IPS-18a (cell line): ENCODE results near the gene BEST4.
"Not testable (repeated sequence)": the region's sequence is repeated elsewhere in the genome, so short reads cannot be mapped to it uniquely, and the experiment has no call there.

Experiments used
- H3K27ac ChIP-seq: one replicate; pipeline ENCODE4 v1.5.1; 2013; ENCODE audit warnings: low read length
- H3K27me3 ChIP-seq: one replicate; pipeline ENCODE4 v1.6.1; 2013; ENCODE audit warnings: mild to moderate bottlenecking, low read length; ENCODE audit not compliant: control insufficient read depth, insufficient read depth
- H3K36me3 ChIP-seq: one replicate; pipeline ENCODE4 v1.6.1; 2013; ENCODE audit warnings: low read depth, low read length; ENCODE audit not compliant: control insufficient read depth
- H3K4me1 ChIP-seq: one replicate; pipeline ENCODE4 v1.6.1; 2013; ENCODE audit warnings: low read depth, low read length; ENCODE audit not compliant: control insufficient read depth
- H3K4me3 ChIP-seq: one replicate; pipeline ENCODE4 v1.5.1; 2013; ENCODE audit warnings: low read length
- H3K9ac ChIP-seq: one replicate; pipeline ENCODE4 v1.6.1; 2013; ENCODE audit warnings: mild to moderate bottlenecking, low read length, moderate library complexity
- H3K9me3 ChIP-seq: one replicate; pipeline ENCODE4 v1.6.1; 2013; ENCODE audit warnings: low read depth, low read length; ENCODE audit not compliant: control insufficient read depth

Gene BEST4

GRCh38 chr1:44743211-44743610 is 44.8 kb downstream of the BEST4 start:
- H3K9me3 ChIP-seq: no peaks in the 10 kb centered on the region
- H3K4me1 ChIP-seq: no peaks in the 10 kb centered on the region
- H3K4me3 ChIP-seq: no peak overlapping the region
- H3K27me3 ChIP-seq: no peaks in the 10 kb centered on the region
- H3K27ac ChIP-seq: no peak overlapping the region
- peaks cover 47% of the 10 kb centered on the region for H3K36me3 ChIP-seq
- H3K9ac ChIP-seq: no peak overlapping the region

DNA sequence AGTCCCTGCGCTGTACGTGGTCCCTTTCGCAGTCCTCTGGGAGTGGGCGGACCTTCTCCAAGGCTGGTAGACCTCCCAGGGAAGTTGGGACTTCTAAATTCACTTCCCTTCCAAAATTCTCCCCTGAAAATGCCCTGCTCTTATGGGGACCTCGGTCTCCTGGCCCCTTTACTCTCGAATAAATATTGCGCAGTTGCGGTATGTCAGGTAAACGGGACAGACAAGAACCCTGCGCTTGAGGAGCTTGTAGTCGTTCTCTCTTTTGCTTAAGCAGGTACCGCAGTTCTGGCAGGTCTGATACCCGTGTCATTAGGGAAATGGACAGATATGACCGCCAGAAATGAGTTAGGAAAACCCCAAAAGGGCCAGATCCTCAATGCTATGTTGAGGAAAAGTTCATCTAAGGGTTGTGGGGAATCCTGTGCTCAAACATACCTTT is 47.8 kb downstream of the BEST4 start:
- H3K27ac ChIP-seq: peak overlapping the region; percentile 60
- H3K36me3 ChIP-seq: peaks cover 26% of the 10 kb centered on the region
- H3K4me1 ChIP-seq: no peaks in the 10 kb centered on the region
- H3K4me3 ChIP-seq: peak overlapping the region; percentile 98
- peak overlapping the region; percentile 74 for H3K9ac ChIP-seq
- no peaks in the 10 kb centered on the region for H3K27me3 ChIP-seq
- no peaks in the 10 kb centered on the region for H3K9me3 ChIP-seq

GRCh38 chr1:44739307-44740178 is 48.4 kb downstream of the BEST4 start, which contains the start of gene KIF2C:
TSS of gene KIF2C (plus strand) at chr1:44739837. CDS start at chr1:44739933, 96 bp downstream.
- H3K9ac ChIP-seq: peak within 1 kb of the TSS; percentile 74
- H3K27ac ChIP-seq: peak within 1 kb of the TSS; percentile 60
- peak within 1 kb of the TSS; percentile 98 for H3K4me3 ChIP-seq
- H3K9me3 ChIP-seq: no peaks in the 10 kb centered on the region
- no peaks in the 10 kb centered on the region for H3K27me3 ChIP-seq
- no peaks in the 10 kb centered on the region for H3K4me1 ChIP-seq
- H3K36me3 ChIP-seq: peaks cover 24% of the 10 kb centered on the region

DNA sequence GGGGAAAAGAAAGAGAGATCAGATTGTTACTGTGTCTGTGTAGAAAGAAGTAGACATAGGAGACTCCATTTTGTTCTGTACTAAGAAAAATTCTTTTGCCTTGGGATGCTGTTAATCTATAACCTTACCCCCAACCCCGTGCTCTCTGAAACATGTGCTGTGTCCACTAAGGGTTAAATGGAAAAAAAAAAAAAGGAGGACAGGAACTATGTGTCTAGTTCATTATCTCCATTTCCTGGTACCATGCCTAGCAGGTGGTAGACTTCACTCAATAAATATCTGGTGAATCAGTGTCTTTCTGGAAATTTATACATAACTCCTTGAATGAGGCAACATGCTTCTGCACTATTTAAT is 49.0 kb downstream of the BEST4 start:
- H3K9ac ChIP-seq: peak overlapping the region; percentile 74
- not testable (repeated sequence) for H3K27ac ChIP-seq, H3K9me3 ChIP-seq, H3K4me1 ChIP-seq, H3K27me3 ChIP-seq
- peak overlapping the region; percentile 98 for H3K4me3 ChIP-seq
- peaks cover 19% of the 10 kb centered on the region for H3K36me3 ChIP-seq

DNA sequence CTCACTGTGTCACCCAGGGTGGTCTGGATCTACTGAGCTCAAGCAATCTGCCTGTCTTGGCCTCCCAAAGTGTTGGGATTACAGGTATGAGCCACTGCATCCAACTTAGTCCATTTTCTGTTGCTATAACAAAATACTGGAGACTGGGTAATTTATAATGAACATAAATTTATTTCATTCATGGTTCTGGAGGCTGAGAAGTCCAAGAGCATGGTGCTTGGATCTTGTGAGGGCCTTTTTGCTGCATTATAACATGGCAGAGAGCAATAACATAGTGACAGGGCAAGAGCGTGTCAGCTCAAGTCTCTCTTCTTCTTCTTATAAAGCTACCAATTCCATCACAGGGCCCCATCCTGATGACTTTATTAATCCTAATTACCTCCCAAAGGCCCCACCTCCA is 52.0 kb downstream of the BEST4 start:
- H3K4me1 ChIP-seq: peaks cover 2% of the 10 kb centered on the region
- no peak overlapping the region for H3K27ac ChIP-seq
- H3K27me3 ChIP-seq: no peaks in the 10 kb centered on the region
- no peak overlapping the region for H3K4me3 ChIP-seq
- H3K36me3 ChIP-seq: peaks cover 2% of the 10 kb centered on the region
- no peak overlapping the region for H3K9ac ChIP-seq
- no peaks in the 10 kb centered on the region for H3K9me3 ChIP-seq

GRCh38 chr1:44733784-44734183 is 54.2 kb downstream of the BEST4 start:
- H3K9ac ChIP-seq: no peak overlapping the region
- no peak overlapping the region for H3K27ac ChIP-seq
- H3K27me3 ChIP-seq: no peaks in the 10 kb centered on the region
- no peaks in the 10 kb centered on the region for H3K36me3 ChIP-seq
- H3K4me1 ChIP-seq: peaks cover 4% of the 10 kb centered on the region
- no peak overlapping the region for H3K4me3 ChIP-seq
- no peaks in the 10 kb centered on the region for H3K9me3 ChIP-seq
